Measurements from ENCODE around the gene CHRM4.

CHRM4 gene

GRCh38 chr11:46342239-46342638 lies 49.3 kb downstream of the CHRM4 start:
- H3K18ac ChIP-seq (ENCODE audit: low read length) = no peak overlapping the region
- peak overlapping the region; percentile 53 for H4K91ac ChIP-seq (ENCODE audit: low read depth, low read length)
- H3K79me2 ChIP-seq (ENCODE audit: control insufficient read depth, insufficient read depth, low read length, poor library complexity) = peaks cover 4% of the 10 kb centered on the region
- H3K9me3 ChIP-seq (ENCODE audit: insufficient read depth, low read depth, low read length) = no peaks in the 10 kb centered on the region
- no peak overlapping the region for H3K23ac ChIP-seq (ENCODE audit: low read length)
- H3K14ac ChIP-seq (ENCODE audit: low read length) = no peak overlapping the region
- no peak overlapping the region for H3K4me3 ChIP-seq (ENCODE audit: low read depth, low read length)
- no peak overlapping the region for H2AK5ac ChIP-seq (ENCODE audit: low read length)
- peak overlapping the region; percentile 34 for H3K4me2 ChIP-seq (ENCODE audit: low read length)
- no peak overlapping the region for H3K9ac ChIP-seq (ENCODE audit: low read length)
- H2AFZ ChIP-seq (ENCODE audit: insufficient read depth, low read length, poor library complexity) = no peak overlapping the region
- no peak overlapping the region for H3K27ac ChIP-seq (ENCODE audit: low read depth, low read length)
- peaks cover 40 to 45% of the 10 kb centered on the region in 2 experiments for H3K4me1 ChIP-seq (ENCODE audit: control insufficient read depth in 1 of 2, insufficient read depth in 2 of 2, low read length in 2 of 2)
- no CpG with 5 or more reads among the region's 5 CpGs for WGBS (ENCODE audit: extremely low coverage, insufficient coverage, insufficient read length)
- H2BK120ac ChIP-seq (ENCODE audit: insufficient read depth, low read length, poor library complexity) = no peak overlapping the region
- no peaks in the 10 kb centered on the region for H3K36me3 ChIP-seq (ENCODE audit: control insufficient read depth in 1 of 2, insufficient read depth in 2 of 2, low read length in 2 of 2)
- peaks cover 25% of the 10 kb centered on the region for H3K79me1 ChIP-seq (ENCODE audit: low read length)
- H3K4ac ChIP-seq (ENCODE audit: low read depth, low read length) = no peak overlapping the region
- H4K8ac ChIP-seq (ENCODE audit: low read depth, low read length) = no peak overlapping the region
- no peak overlapping the region for H2BK5ac ChIP-seq (ENCODE audit: low read depth, low read length, poor library complexity)
- H3K27me3 ChIP-seq (ENCODE audit: insufficient read depth, low read length) = no peaks in the 10 kb centered on the region
- H2BK12ac ChIP-seq (ENCODE audit: low read length) = no peak overlapping the region
- H4K12ac ChIP-seq (ENCODE audit: low read depth, low read length) = no peak overlapping the region
- no peak for DNase-seq

GRCh38 chr11:46341454-46341853 lies 50.1 kb downstream of the CHRM4 start:
- no peak overlapping the region for H2BK120ac ChIP-seq (ENCODE audit: insufficient read depth, low read length, poor library complexity)
- H2AFZ ChIP-seq (ENCODE audit: insufficient read depth, low read length, poor library complexity) = peak overlapping the region; percentile 19
- H3K23ac ChIP-seq (ENCODE audit: low read length) = no peak overlapping the region
- H3K9ac ChIP-seq (ENCODE audit: low read length) = no peak overlapping the region
- no CpG with 5 or more reads among the region's 3 CpGs for WGBS (ENCODE audit: extremely low coverage, insufficient coverage, insufficient read length)
- no peak overlapping the region for H4K8ac ChIP-seq (ENCODE audit: low read depth, low read length)
- peaks cover 23% of the 10 kb centered on the region for H3K79me1 ChIP-seq (ENCODE audit: low read length)
- H3K4me3 ChIP-seq (ENCODE audit: low read depth, low read length) = no peak overlapping the region
- no peaks in the 10 kb centered on the region for H3K9me3 ChIP-seq (ENCODE audit: insufficient read depth, low read depth, low read length)
- no peak overlapping the region for H3K14ac ChIP-seq (ENCODE audit: low read length)
- H4K12ac ChIP-seq (ENCODE audit: low read depth, low read length) = no peak overlapping the region
- peak overlapping the region; percentile 33 for H2BK12ac ChIP-seq (ENCODE audit: low read length)
- H3K27ac ChIP-seq (ENCODE audit: low read depth, low read length) = no peak overlapping the region
- no peak overlapping the region for H3K4me2 ChIP-seq (ENCODE audit: low read length)
- peaks cover 4% of the 10 kb centered on the region for H3K79me2 ChIP-seq (ENCODE audit: control insufficient read depth, insufficient read depth, low read length, poor library complexity)
- no peak overlapping the region for H4K91ac ChIP-seq (ENCODE audit: low read depth, low read length)
- H3K4ac ChIP-seq (ENCODE audit: low read depth, low read length) = no peak overlapping the region
- H3K36me3 ChIP-seq (ENCODE audit: control insufficient read depth in 1 of 2, insufficient read depth in 2 of 2, low read length in 2 of 2) = no peaks in the 10 kb centered on the region
- no peaks in the 10 kb centered on the region for H3K27me3 ChIP-seq (ENCODE audit: insufficient read depth, low read length)
- H2AK5ac ChIP-seq (ENCODE audit: low read length) = no peak overlapping the region
- H3K18ac ChIP-seq (ENCODE audit: low read length) = peak overlapping the region; percentile 17
- no peak overlapping the region for H2BK5ac ChIP-seq (ENCODE audit: low read depth, low read length, poor library complexity)
- DNase-seq = no peak
- peaks cover 38 to 42% of the 10 kb centered on the region in 2 experiments for H3K4me1 ChIP-seq (ENCODE audit: control insufficient read depth in 1 of 2, insufficient read depth in 2 of 2, low read length in 2 of 2)

GRCh38 chr11:46339816-46340215 lies 51.8 kb downstream of the CHRM4 start:
- Histone ChIP-seq H3K79me1 (ENCODE audit: low read length) (peaks cover 20% of the 10 kb centered on the region), H3K4ac (ENCODE audit: low read depth, low read length) (no peak overlapping the region), H3K79me2 (ENCODE audit: control insufficient read depth, insufficient read depth, low read length, poor library complexity) (no peaks in the 10 kb centered on the region), H2BK120ac (ENCODE audit: insufficient read depth, low read length, poor library complexity) (no peak overlapping the region), H3K27me3 (ENCODE audit: insufficient read depth, low read length) (no peaks in the 10 kb centered on the region), H3K36me3 (ENCODE audit: control insufficient read depth in 1 of 2, insufficient read depth in 2 of 2, low read length in 2 of 2) (no peaks in the 10 kb centered on the region), H3K4me3 (ENCODE audit: low read depth, low read length) (no peak overlapping the region), H4K91ac (ENCODE audit: low read depth, low read length) (peak overlapping the region; percentile 10), H3K14ac (ENCODE audit: low read length) (no peak overlapping the region), H3K4me2 (ENCODE audit: low read length) (no peak overlapping the region), H4K8ac (ENCODE audit: low read depth, low read length) (no peak overlapping the region), H3K27ac (ENCODE audit: low read depth, low read length) (no peak overlapping the region), H3K23ac (ENCODE audit: low read length) (no peak overlapping the region), H2AK5ac (ENCODE audit: low read length) (no peak overlapping the region), H2BK12ac (ENCODE audit: low read length) (no peak overlapping the region), H3K4me1 (ENCODE audit: control insufficient read depth in 1 of 2, insufficient read depth in 2 of 2, low read length in 2 of 2) (peaks cover 32 to 39% of the 10 kb centered on the region in 2 experiments), H3K9me3 (ENCODE audit: insufficient read depth, low read depth, low read length) (no peaks in the 10 kb centered on the region), H3K9ac (ENCODE audit: low read length) (no peak overlapping the region), H4K12ac (ENCODE audit: low read depth, low read length) (no peak overlapping the region), H2AFZ (ENCODE audit: insufficient read depth, low read length, poor library complexity) (no peak overlapping the region), H2BK5ac (ENCODE audit: low read depth, low read length, poor library complexity) (no peak overlapping the region), H3K18ac (ENCODE audit: low read length) (no peak overlapping the region)
- WGBS (ENCODE audit: extremely low coverage, insufficient coverage, insufficient read length) = no CpG with 5 or more reads among the region's 2 CpGs
- DNase-seq = peak in 1 of 2 donors; percentile 46

- Histone ChIP-seq H3K79me2 (ENCODE audit: control insufficient read depth, insufficient read depth, low read length, poor library complexity) (no peaks in the 10 kb centered on the region), H3K4ac (ENCODE audit: low read depth, low read length) (no peak overlapping the region), H2AFZ (ENCODE audit: insufficient read depth, low read length, poor library complexity) (peak overlapping the region; percentile 30), H3K27me3 (ENCODE audit: insufficient read depth, low read length) (peaks cover 1% of the 10 kb centered on the region), H3K14ac (ENCODE audit: low read length) (peak overlapping the region; percentile 46), H3K9me3 (ENCODE audit: insufficient read depth, low read depth, low read length) (peaks cover 3% of the 10 kb centered on the region), H3K79me1 (ENCODE audit: low read length) (peaks cover 18% of the 10 kb centered on the region), H4K91ac (ENCODE audit: low read depth, low read length) (peak overlapping the region; percentile 67), H3K9ac (ENCODE audit: low read length) (no peak overlapping the region), H4K12ac (ENCODE audit: low read depth, low read length) (peak overlapping the region; percentile 9), H2BK5ac (ENCODE audit: low read depth, low read length, poor library complexity) (peak overlapping the region; percentile 43), H3K27ac (ENCODE audit: low read depth, low read length) (peak overlapping the region; percentile 55), H3K4me2 (ENCODE audit: low read length) (peak overlapping the region; percentile 58), H2AK5ac (ENCODE audit: low read length) (peak overlapping the region; percentile 3), H3K4me1 (ENCODE audit: control insufficient read depth in 1 of 2, insufficient read depth in 2 of 2, low read length in 2 of 2) (peaks cover 30 to 37% of the 10 kb centered on the region in 2 experiments), H4K8ac (ENCODE audit: low read depth, low read length) (peak overlapping the region; percentile 64), H2BK12ac (ENCODE audit: low read length) (peak overlapping the region; percentile 75), H3K4me3 (ENCODE audit: low read depth, low read length) (no peak overlapping the region), H3K36me3 (ENCODE audit: control insufficient read depth in 1 of 2, insufficient read depth in 2 of 2, low read length in 2 of 2) (no peaks in the 10 kb centered on the region), H3K18ac (ENCODE audit: low read length) (peak overlapping the region; percentile 43), H3K23ac (ENCODE audit: low read length) (no peak overlapping the region), H2BK120ac (ENCODE audit: insufficient read depth, low read length, poor library complexity) (peak overlapping the region; percentile 28)
- DNase-seq = peak; percentile 59 to 76
- no CpG with 5 or more reads among the region's 16 CpGs for WGBS (ENCODE audit: extremely low coverage, insufficient coverage, insufficient read length)
Observed at GRCh38 chr11:46338988-46339666, 52.4 kb downstream of the CHRM4 start.

Data from trophoblast cell (in vitro differentiated cells and primary cell).